Kidney capillary endothelial cell (primary cell): ENCODE results near the gene LTC4S.
"Not testable (repeated sequence)": the region's sequence is repeated elsewhere in the genome, so short reads cannot be mapped to it uniquely, and the experiment has no call there.

Experiments
- DNase-seq: peaks from one replicate; pipeline ENCODE4 v3.0.0-alpha.2; 2018; ENCODE audit warnings: low spot score

Gene LTC4S

DNA sequence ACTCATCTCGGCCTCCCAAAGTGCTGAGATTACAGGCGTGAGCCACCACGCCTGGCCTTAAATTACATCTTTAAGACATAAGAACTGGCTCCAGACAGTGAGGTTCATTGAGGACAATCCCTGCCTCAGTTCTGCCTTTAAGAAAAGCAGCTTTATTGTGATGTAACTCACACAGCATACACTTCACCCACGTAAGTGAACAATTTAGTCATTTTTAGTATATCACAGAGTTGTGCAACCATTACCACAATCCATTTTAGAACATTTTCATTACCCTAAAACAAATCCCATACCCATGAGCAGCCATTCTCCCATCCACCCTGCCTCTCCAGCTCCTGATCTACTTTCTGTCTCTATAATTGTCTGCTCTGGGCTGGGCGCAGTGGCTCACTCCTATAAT is 24.0 kb upstream of the LTC4S start:
- DNase-seq = no peak

DNA sequence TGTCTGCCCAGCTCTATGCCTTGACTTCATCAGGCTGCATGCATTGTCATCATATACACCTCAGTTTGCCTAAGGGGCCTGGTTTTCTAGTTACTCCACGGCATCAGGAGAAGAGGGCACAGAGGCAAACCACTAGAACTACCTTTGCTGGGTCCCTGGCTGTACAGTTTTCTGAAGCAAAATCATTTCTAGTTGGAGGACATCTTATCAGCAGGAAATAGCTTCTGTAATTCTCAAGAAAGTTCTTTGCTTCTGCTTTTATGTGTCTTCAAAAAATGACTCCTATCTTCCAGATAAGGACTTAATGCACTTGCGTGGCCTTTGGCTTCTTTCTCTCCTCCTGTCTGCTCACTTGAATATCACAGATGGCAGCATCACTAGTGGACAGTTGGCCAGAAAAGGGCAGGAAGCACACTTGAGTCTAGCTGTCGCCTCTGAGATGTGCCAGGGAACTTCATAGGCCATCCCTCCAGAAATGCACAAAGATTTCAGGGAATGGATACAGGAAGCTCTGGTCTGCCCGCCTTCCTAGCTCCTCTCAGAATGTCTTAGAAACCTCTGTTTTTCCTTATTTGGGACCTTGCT is 22.4 kb upstream of the LTC4S start:
- no peak for DNase-seq

DNA sequence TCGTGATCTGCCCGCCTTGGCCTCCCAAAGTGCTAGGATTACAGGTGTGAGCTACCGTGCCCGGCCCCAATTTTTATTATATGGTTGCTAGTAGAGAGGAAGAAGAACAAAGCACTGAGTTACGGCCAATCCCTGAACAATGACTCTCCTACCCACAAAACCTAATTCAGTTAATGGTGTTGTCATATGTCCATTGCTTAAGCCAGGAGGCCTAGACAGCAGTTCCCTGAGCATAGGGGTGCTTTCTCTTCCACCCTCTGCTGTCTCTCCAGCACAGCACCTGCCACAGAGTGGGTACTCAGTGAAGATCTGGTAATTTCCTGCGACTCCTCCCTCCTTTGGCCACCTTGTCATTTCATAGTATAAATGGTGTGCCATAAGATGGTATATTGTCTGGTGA is 21.4 kb upstream of the LTC4S start:
- DNase-seq = no peak

DNA sequence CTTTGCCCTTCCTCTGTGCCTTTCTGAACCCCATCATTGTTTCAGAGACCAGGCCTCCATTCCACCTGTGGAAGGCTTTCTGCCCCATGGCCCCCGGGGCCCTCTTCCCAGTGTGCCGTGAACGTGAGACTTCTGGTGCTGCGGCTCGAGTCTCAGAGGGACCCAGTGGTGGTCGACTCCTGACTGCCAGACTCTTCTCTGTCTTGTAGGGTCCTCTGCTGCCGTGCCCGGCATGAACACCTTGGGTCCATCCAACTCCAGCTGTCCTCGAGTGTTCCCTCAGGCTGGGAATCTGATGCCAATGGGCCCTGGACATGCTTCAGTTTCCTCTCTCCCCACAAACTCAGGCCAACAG is 20.1 kb upstream of the LTC4S start:
- no peak for DNase-seq

DNA sequence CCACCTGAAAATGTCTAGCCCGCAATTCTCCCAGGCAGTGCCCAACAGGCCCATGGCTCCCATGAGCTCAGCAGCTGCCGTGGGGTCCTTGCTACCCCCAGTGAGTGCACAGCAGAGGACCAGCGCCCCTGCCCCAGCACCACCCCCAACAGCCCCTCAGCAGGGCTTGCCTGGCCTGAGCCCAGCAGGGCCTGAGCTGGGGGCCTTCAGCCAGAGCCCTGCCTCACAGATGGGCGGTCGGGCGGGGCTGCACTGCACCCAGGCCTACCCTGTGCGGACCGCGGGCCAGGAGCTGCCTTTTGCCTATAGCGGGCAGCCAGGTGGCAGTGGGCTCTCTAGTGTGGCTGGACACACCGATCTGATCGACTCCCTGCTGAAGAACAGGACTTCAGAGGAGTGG is 19.3 kb upstream of the LTC4S start:
- no peak for DNase-seq

DNA sequence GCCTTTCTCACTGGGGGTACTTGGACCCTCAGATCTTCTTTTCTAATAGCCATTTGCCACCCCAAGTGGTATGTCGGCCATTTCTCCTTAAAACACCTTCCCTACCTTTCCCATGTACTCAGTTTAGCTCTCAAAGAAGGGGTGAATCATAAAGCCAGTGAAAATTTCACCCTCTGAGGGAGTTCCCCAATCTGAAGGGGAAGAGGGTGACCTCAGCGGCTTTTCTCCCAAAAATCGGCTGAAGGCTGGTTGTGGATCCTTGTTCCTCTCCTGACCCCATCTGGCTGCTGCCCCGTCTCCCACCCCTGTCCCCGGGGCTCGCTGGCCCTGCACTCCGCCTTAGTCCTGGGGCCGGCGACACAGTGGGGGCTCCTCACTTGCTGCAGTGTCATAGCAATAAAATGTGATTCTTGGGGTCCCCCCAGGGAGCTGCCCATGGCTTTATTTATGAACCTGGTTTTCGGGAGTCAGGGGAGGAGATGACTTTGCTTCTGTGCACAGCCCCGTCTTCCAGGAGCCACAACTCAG is 17.3 kb upstream of the LTC4S start:
- no peak for DNase-seq

DNA sequence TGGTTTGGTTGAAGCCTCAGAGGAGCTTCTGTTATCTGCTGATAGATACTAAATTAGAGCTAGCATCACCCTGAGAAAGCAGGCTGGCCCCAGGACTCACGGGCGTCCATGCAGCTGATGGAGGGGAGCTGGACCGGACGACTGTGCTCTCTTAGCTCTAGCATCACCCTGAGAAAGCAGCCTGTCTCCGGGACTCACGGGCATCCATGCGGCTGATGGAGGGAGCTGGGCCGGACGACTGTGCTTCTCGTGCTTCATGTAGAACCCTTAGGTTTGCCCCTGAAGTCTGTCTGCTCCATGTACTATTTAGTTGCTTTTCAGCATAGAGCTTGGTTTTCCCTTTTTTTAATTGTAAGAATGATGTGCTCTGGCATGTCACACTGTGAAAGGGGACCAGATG is 16.3 kb upstream of the LTC4S start:
- no peak for DNase-seq

DNA sequence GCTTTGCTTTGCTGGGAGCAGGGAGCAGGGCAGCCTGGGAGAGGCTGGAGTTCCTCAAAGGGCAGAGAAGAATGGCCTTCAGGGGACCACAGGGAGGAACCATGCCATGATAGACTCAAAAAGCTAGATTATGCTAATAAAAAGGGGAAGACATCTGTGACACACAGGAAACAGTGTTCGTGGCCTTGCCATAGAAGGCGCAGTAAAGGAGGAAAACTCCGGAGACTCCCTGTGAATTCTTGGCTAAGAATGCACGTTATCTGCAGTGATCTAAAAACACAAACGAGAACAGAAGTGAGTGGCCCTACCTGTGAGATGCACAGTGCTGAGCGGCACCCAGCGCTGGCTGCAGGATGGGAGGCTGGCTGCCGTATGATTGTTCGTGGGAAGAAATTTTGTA is 15.9 kb upstream of the LTC4S start:
- DNase-seq = no peak

DNA sequence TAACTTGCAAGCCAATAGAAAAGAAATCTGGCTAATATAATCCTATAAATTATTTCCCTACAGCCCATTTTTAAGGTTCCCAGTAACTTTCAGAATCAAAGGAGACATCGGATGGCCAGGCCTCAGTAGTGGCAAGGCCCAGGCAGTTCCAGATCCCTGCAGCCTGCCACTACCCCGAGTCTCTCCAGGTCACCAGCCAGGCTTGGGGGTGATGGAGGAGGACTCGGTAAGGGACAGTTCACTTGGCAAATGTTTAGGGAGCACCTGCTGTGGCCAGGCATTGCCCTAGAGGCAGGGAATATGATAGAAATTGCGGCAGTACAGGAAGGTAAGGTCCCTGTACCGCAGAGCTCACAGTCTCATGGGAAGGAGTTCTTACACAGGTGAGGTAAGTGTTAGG is 15.2 kb upstream of the LTC4S start:
- no peak for DNase-seq

DNA sequence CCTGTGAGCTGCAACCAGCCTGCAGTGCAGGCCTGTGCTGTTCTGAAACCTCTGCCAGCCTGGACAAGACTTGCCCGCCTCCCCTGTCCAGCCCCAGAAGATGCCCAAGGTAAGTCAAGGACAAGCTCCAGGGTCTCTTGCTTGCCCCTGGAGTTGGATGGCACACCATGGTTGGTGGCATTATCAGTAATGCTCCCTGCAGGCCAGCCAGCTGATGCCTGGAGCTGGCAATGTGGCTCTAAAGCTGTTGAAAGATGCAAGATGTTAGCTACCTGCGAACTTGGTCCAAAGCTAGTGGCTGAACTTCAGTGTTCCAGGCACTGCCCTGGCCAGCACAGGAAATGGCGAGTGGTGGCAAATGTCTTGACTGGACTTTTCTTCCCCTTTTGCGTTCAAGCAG is 14.0 kb upstream of the LTC4S start:
- no peak for DNase-seq

DNA sequence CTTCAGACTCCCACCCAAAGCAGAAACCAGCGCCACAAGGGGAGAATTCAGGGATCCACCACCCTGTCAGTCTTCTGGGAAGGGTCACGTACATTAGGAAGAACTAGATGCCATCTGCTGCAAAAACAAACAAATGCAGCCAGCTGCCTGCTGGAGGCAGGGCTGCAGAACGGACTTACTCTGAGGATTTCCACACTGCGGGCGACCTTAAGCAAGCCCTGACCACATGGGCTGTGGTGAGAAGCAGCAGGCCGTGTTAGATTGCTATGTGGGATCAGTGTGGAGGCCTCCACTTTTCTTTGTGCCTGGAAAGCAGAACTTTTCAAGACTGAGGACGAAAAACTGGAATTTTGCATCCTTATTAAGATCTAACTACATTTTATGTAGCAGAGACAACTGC is 13.4 kb upstream of the LTC4S start:
- no peak for DNase-seq

DNA sequence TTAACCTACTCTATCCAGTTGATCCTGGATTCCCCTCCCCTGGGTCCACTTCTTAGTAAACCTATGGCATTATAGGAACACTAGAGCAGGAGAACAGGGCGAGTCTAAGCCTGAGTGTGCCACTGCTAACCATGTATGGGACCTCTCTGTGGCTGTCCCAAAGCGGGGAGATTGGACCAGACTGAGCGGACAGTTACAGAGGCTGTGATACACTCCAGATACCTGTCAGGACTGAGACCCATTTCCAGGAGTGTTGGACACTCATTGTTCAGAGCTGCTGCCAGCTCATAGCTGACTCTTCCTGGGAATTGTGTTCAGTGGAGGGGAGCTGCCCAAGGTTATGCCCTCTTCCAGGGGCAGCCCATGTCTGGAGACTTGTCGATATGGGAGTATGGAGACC is 11.9 kb upstream of the LTC4S start:
- DNase-seq = no peak

DNA sequence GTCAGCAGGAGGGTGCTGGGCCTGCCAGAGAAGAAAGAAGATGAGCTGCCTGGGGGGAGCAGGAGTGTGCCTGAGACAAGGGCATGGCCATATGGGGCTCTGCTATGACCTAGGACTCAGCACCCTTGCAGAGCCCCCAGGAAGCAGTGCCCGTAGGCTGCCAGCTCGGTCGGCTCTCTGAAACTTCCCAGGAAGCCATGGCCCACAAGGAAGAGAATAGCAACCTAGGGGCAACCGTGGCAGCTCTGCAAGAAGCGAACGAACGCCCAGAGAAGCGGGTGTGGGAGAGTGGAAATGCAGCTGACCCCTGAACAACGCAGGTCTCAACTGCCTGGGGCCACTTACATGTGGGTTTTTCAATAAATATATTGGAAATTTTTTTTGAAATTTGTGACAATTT is 10.7 kb upstream of the LTC4S start:
- no peak for DNase-seq

DNA sequence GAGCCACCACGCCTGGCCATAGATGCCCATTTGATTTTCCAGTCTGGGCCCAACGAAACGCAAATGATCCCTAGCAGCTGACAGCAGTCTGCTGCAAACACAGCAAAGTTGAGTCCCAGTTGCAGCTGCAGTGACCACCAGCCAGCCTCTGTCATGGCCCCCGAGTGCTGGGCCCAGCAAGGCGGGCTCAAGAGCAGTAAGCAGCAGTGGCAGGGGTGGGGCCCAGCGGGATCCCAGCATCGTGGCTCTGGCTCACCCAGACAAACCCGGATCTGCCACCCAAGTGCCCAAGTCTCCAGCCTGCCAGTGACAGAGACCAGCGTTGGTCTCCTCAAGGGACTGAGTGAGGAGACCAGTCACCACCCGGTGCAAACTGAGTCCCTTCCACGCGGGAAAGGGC is 6.9 kb upstream of the LTC4S start:
- DNase-seq = no peak

DNA sequence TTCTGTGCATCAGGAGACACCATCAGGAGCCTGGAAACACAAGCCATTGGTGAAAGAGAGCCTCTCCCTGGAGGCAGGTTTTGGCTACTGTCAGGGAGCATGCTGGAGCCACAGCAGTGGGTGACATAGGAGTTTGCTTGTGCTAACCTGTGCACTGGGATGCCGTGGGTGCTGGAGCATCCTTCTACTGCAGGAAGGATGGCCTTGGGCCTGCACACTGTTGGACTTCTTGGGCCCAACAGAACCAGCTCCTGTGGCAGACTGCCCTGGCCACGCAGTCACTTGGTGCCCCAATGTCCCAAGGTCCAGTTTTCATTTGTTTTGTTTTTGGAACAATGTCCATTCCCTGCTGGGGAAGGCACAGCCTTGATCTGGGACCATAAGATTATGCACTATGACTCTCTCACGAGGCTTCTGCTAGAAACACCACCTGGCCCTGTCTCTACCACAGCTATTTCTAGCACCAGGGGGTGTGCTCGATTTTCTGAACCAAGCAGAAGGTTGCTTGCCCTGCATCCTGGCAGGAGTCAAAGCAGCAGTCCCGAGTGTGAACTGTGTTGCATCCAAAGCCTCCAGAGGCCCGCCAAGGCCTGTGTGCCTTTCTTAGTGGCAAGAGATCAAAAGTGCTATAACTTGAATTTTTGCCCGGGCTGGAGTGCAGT is 5.5 kb upstream of the LTC4S start:
- DNase-seq = no peak

DNA sequence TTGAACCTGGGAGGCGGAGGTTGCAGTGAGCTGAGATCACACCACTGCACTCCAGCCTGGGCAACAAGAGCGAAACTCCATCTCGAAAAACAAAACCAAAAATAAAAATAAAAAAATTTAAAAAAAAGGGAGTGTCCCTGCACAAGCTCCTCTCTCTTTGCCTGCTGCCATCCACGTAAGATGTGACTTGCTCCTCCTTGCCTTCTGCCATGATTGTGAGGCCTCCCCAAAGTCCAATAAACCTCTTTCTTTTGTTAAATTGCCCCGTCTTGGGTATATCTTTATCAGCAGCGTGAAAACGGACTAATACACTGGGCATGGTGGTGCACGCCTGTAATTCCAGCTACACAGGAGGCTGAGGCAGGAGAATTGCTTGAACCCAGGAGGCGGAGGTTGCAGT is 4.5 kb upstream of the LTC4S start:
- not testable (repeated sequence) for DNase-seq

DNA sequence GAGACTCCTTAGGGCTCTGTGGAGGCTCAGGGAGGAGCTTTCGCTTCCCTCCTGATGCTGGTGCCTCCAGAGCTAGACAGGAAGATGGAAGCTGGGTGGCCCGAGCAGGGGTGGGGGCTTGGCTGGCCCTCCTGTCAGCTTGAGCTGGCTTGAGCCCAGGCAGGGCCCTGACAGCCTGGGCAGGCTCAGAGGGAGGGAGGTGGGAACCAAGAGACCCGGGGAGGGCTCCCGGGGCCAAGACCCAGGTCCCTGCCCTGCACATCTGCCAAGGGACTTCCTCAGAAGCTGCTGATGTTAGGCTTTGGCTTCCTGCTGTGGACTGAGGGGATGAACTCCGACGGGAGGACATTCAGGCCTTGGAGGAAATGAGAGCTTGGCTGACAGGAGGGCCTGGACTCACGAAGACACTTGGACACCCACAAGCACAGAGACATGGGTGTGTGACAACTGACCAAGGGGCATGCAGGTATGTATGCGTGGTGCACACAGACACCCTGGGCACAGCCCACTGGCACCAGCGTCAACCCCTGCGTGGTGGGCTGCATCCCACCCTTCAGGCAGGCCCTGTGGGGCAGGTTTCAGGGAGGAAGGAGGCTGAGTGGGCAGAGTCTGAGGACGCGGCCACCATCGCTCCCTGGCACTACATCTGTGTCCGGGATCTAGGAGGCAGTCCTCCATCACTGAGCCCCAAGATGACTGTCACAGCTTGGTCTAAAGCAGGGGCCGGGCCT is 1.7 kb upstream of the LTC4S start:
- no peak for DNase-seq

DNA sequence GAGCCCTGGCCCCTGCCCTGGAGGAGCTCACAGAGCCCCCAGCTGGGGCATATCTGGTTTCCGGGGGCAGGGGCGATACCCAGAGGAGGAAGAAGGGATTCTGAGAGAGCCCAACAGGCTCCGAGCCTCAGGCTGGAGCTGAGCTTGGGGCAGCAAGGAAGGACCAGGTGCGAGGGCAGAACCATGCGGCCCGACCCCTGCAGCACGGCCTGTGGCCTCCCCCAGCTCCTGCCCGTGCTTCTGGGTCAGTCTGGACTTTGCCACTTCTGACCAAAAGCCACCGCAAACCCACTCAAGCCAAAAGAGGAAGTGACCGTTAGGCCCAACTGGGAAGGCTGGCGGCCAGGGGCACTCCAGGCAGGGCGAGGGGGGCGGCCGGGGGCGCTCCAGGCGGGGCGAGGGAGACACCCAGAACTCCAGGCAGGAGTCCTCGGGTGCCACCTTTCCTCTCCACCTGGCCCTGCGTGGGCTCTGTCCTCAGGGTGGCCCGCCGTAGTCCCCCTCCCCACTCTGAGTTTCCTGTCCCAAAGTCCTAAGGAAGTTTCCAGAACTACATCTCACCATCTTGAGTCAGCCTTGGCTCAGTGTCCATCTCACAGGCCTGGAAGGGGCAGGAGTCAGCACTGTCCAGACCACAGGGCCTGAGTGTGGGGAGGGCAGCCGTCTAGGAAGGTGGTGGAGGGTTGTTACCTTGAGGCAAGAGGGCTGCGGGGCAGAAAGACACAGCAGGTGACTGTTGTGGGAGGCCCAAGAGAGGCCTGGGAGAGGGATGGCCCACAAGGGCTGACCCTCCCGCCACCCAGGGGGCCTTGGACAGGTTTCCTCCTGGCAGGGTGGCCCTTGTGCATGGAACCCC is 946 bp upstream of the LTC4S start:
- no peak for DNase-seq

DNA sequence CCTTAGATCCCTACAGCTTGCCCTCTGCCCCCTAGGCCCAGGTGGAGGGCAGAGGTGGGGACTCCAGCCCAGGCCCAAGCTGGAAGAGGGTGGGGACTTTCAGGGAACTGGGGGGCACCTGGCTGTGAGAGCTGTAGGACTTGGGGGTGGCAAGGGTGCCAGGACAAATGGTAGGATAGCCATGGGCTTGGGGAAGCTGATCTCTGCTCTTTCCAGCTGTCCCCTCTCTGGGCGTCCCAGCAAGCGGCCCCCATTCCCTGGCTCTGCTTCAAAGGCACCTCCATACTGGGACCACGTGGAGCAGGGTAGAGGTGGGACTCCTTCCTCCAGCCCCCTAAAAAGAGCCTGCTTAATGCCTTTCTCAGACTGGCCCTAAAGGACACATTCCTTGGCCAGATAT is 385 bp downstream of the LTC4S start:
- DNase-seq = no peak

DNA sequence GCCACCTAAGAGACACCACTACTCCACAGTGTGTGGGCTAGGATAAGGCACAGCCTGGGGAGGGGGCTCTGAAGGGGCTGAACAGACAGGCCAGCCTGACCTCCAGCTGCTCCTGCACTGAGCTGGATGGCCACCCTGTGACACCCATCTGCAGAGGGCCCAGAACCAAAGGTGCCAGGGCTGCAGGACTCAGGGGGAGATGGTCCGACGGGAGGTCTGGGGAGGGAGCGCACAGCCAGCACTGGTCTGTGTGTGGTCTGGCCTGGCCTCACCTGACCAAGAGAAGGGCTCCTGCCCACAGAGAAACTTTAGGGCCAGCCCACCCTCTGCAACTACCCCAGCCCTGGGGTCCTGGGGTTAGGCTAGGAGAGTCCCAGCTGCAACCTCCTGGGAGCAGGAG is 789 bp downstream of the LTC4S start:
- DNase-seq = no peak

DNA sequence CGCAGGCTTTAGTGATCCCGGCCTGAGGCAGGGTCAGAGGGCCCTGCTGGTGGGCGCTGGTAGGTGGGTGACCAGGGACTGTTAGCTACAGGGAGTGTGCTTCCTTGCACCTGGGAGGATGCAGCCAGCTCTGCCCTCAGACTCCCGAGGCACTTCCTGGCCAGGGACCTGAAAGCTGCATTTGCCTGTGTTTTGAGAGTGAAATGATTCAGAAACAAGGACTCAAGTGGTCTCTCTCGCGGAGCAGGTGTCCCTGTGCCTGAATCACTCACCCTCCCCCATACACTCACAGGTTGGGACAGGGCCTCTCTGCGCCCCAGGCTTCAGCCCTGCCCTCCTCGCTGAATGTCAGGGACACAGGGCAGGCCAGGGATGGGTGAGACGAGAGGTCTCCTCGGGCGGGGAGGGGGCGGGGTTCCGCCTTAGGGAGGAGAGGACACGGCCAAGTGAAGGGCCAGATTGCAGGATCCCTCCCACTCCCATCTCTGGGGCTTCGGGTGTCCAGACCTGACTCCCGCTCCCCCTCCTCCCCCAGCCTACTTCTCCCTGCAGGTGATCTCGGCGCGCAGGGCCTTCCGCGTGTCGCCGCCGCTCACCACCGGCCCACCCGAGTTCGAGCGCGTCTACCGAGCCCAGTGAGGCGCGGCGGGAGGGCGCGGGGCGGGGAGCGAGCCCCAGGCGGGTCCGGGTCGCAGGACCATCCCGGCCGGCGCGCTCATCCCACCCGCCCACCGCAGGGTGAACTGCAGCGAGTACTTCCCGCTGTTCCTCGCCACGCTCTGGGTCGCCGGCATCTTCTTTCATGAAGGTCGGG is 1.5 kb downstream of the LTC4S start:
- DNase-seq = no peak
